Adipocyte (in vitro differentiated cells): ENCODE measurements around the gene IL4R.
A peak's percentile ranks its signal among the peaks of the same experiment; 100 is the strongest.
"Not testable (repeated sequence)": the region's sequence is repeated elsewhere in the genome, so short reads cannot be mapped to it uniquely, and the experiment has no call there.

Experiments
- DNase-seq: peaks from one replicate; pipeline ENCODE4 v3.0.0-alpha.2; 2015; ENCODE audit warnings: low read depth
- H3K27me3 ChIP-seq: replicated peaks from 2 replicates; pipeline ENCODE4 v1.7.0; 2013; ENCODE audit warnings: mild to moderate bottlenecking, low read length, moderate library complexity; ENCODE audit not compliant: control insufficient read depth, insufficient read depth
- H3K36me3 ChIP-seq: 2 replicates; pipeline ENCODE4 v1.7.0; 2013; ENCODE audit warnings: low read length, mild to moderate bottlenecking, moderate library complexity; ENCODE audit not compliant: control insufficient read depth, insufficient read depth, severe bottlenecking
- H3K4me1 ChIP-seq: 2 replicates; pipeline ENCODE4 v1.7.0; 2013; ENCODE audit warnings: mild to moderate bottlenecking, low read length, moderate library complexity; ENCODE audit not compliant: control insufficient read depth, insufficient read depth
- H3K4me3 ChIP-seq: 2 replicates; pipeline ENCODE4 v1.7.0; 2013; ENCODE audit warnings: mild to moderate bottlenecking, low read length, moderate library complexity
- H3K9ac ChIP-seq: 2 replicates; pipeline ENCODE4 v1.7.0; 2013; ENCODE audit warnings: mild to moderate bottlenecking, low read length, moderate library complexity
- H3K9me3 ChIP-seq: 2 replicates; pipeline ENCODE4 v1.7.0; 2013; ENCODE audit warnings: mild to moderate bottlenecking, low read length, moderate library complexity; ENCODE audit not compliant: control insufficient read depth

Gene IL4R

DNA sequence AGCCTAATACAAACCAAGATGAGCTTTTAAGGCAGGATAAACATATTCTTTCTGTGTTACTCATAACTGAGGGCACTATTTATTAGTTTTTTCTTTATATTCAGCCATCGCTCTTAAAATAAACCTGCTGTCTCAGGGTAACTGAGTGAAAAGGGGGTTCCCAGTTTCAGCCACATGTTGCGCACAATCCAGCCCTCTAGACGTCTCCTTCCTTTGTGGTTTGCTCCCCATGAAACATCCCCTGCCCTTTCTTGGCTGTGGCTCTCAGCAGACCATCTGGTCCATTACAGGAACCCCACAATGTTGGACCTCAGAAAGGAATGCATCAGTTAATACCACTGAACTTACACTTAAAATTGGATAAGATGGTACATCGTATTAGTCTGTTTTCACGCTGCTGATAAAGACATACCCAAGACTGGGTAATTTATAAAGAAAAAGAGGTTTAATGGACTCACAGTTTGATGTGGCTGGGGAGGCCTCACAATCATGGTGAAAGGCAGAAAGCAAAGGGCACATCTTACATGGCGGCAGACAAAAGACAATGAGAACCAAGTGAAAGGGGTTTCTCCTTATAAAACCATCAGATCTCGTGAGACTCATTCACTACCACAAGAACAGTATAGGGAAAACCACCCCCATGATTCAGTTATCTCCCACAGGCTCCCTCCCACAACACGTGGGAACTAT is 75.6 kb downstream of the IL4R start:
- no peak overlapping the region for H3K4me3 ChIP-seq
- H3K9ac ChIP-seq: no peak overlapping the region
- H3K27me3 ChIP-seq: peaks cover 11% of the 10 kb centered on the region
- DNase-seq: no peak
- no peaks in the 10 kb centered on the region for H3K36me3 ChIP-seq
- H3K9me3 ChIP-seq: peaks cover 27% of the 10 kb centered on the region
- H3K4me1 ChIP-seq: no peaks in the 10 kb centered on the region

DNA sequence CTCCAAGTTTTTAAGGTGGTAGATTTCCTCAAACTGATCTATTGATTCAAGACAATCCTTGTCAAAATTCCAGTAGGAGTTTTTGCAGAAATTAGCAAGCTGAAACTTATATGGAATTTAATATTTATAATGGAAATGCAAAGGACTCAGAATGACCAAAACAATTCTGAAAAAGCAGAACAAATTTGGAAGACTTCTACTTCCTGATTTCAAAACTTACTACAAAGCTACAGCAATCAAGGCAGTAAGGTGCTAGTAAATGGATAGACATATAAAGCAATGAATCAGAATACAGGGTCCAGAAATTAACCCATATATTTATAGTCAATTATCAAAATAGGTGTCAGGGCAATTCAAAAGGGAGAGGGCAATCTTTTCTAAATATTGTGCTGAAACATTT is 76.4 kb downstream of the IL4R start:
- DNase-seq: no peak
- Histone ChIP-seq H3K4me3 (no peak overlapping the region), H3K36me3 (no peaks in the 10 kb centered on the region), H3K9me3 (peaks cover 31% of the 10 kb centered on the region), H3K4me1 (no peaks in the 10 kb centered on the region), H3K27me3 (peaks cover 11% of the 10 kb centered on the region), H3K9ac (no peak overlapping the region)

DNA sequence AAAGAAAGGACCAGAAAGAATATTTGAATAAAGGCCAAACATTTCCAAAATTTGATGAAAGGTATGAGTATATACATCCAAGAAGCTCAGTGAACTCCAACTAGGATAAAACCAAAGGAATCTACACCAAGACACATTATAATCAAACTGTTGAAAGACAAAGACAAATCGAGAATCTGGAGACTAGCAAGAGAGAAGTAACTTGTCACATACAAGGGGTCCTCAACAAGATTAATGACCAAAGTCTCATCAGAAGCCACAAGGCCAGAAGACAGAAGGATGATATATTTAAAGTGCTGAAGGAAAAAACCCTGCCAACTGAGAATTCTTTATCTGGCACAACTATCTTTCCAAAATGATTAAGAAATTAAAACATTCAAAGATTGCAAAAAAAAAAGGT is 78.9 kb downstream of the IL4R start:
- Histone ChIP-seq H3K4me3 (no peak overlapping the region), H3K9me3 (peaks cover 40% of the 10 kb centered on the region), H3K27me3 (peaks cover 11% of the 10 kb centered on the region), H3K36me3 (no peaks in the 10 kb centered on the region), H3K4me1 (no peaks in the 10 kb centered on the region), H3K9ac (no peak overlapping the region)
- no peak for DNase-seq

DNA sequence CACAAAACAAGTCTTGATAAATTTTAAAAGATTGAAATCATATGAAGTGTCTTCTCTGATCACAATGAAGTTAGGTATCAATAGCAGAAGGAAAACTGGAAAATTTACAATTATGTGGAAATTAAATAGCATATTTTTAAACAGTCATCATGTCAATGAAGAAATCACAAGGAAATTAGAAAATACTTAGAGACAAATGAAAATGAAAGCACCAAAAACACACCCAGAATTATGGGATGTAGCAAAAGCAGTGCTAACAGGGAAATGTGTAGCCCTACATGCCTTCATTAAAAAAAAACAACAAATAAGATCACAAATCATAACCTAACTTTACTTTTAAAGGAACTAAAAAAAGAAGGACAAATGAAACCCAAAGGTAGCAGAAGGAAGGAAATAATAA is 80.7 kb downstream of the IL4R start:
- Histone ChIP-seq H3K27me3 (no peaks in the 10 kb centered on the region), H3K36me3 (no peaks in the 10 kb centered on the region), H3K4me3 (no peak overlapping the region), H3K9me3 (peaks cover 40% of the 10 kb centered on the region), H3K9ac (no peak overlapping the region), H3K4me1 (no peaks in the 10 kb centered on the region)
- DNase-seq: no peak

DNA sequence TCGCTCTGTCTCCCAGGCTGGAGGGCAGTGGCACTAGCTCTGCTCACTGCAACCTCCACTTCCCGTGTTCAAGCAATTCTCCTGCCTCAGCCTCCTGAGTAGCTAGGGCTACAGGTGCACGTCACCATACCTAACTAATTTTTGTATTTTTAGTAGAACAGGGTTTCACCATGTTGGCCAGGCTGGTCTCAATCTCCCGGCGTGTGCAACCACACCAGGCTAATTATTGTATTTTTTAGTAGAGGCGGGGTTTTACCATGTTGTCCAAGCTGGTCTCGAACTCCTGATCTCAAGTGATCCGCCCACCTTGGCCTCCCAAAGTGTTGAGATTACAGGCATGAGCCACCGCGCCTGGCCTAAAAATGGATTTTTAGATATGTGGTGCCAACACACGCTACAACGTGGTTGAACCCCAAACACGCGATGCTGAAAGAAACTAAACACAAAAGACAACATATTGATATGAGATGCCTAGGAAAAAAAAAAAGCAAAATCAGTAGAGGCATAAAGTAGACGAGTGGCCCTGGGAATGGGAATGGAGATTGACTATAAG is 84.6 kb downstream of the IL4R start:
- H3K9ac ChIP-seq, H3K4me3 ChIP-seq, DNase-seq, H3K27me3 ChIP-seq, H3K36me3 ChIP-seq: not testable (repeated sequence)
- Histone ChIP-seq H3K9me3 (peaks cover 24% of the 10 kb centered on the region), H3K4me1 (peaks cover 21% of the 10 kb centered on the region)

DNA sequence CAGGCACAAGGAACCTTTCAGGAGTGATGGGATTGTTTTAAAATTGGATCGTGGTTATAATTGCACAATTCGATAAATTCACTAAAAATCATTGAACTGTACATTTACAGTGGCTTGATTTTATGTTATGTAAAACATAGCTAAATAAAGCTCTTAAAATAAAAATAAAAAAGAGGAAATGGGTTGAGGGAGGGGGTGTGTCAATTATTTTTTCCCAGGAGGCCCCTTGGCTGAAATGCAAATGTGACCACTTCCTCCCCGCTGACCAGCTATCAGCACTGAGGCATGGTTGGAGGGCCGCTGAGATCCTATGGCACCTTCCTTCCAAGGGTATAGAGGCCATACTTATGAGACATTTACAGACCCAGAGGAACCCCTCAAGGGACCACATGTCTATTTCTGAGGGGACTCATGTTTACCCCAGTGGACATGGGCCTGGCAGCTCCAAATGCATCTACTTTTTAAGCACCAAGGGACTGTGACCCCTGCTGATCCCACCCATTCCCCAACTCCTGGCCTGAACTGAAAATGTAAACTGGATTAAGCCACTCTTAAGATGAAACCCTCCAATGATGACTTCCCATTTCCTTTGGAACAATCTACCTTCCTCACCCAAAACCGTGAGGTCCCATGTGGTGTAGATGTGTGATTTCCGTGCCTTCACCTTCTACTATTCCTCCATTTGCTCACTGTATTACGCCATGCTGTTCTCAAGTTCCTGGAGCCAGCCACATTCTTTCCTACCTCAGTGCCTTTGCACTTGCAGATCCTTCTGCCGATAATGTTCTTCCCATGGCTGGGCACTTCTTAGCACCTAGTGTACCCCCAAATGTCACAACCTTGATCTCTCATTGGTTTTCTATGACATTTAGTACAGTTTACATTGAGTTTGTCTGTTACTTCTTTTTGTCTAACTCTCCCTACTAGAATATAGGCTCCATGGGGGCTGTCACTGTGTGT is 85.4 kb downstream of the IL4R start:
- Histone ChIP-seq H3K36me3 (no peaks in the 10 kb centered on the region), H3K9ac (no peak overlapping the region), H3K27me3 (no peaks in the 10 kb centered on the region), H3K4me3 (no peak overlapping the region), H3K9me3 (peaks cover 19% of the 10 kb centered on the region), H3K4me1 (peaks cover 21% of the 10 kb centered on the region)
- DNase-seq: no peak

DNA sequence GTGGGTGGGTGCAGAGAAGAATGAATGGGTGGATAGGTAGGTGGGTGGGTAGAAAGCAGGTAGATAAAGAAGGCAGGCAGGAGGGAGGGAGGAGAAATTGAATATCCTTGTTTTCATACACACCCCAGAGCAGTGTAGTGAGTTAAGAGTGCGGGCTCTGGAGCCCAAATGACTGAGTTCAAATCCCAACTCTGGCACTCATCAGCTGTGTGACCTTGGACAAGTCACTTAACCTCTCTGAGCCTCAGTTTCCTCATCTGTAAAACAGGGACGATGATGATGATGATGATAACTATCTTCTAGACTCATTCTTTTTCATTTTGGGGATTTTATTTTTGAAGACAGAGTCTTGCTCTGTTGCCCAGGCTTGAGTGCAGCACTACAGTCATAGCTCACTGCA is 86.2 kb downstream of the IL4R start:
- no peak overlapping the region for H3K9ac ChIP-seq
- H3K4me1 ChIP-seq: peaks cover 21% of the 10 kb centered on the region
- H3K36me3 ChIP-seq: no peaks in the 10 kb centered on the region
- DNase-seq: no peak
- peaks cover 11% of the 10 kb centered on the region for H3K9me3 ChIP-seq
- no peak overlapping the region for H3K4me3 ChIP-seq
- H3K27me3 ChIP-seq: no peaks in the 10 kb centered on the region

DNA sequence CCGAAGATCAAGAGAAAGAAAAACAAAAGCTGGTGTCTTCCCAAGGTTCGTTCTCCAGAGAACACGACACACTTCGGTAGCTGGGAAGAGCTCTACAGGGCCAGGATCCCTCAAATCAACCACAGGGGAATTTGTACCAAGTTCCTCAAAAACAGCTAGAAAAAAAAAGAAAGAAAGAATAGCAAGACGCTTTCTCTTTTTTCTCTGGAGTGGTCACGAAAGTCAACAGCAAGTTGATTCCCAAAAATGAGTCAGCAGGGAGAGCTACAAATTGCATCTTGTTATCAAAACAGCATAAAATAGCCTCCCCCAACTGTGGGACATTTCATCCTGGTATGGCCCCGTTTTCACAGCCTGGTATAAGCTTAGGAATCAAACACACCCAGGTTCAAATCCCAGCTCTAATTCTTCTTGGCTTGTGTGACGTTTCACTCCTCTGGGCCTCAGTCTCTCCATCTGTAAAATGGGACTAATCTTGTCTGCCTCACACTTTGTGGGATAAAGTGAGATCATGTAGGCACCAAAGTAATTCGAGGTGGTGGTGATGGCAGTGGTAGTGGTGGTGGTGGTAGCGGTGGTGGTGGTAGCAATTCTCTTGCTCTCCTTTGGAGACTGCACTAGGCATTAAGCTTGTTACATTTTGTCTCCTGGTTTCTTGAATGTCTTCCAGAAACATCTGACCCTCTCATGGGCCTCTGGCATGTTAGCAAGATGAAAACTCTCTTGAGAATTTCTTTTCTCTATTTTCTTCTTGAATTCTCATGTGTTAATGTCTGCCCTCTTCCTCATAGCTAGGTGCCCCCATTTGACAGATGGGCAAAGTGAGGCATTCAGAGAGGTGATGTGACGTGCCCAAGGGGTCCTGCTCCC is 87.2 kb downstream of the IL4R start:
- H3K36me3 ChIP-seq: no peaks in the 10 kb centered on the region

DNA sequence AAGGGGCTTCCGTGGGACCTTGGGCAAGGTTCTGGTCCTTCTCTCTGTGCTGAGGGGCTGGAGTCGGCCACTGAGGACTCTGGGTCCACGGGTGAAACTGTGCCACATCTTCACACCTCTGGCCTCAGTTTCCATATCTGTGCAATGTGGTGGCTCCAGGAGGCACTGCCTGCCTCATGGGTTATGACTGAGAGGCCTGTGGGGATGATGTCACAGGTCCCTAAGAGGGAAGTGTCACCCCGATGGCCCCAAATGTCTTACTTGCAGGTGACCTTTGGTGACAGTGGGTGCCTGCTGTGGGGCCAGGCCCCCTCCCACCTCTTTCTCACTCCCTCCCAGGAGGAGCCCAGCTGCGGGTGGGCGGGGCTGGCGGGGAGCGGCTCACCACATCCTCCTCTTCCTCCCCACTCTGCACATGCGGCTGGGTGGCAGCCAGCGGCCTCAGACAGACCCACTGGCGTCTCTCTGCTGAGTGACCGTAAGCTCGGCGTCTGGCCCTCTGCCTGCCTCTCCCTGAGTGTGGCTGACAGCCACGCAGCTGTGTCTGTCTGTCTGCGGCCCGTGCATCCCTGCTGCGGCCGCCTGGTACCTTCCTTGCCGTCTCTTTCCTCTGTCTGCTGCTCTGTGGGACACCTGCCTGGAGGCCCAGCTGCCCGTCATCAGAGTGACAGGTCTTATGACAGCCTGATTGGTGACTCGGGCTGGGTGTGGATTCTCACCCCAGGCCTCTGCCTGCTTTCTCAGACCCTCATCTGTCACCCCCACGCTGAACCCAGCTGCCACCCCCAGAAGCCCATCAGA is 88.2 kb downstream of the IL4R start, which contains the start of gene IL21R:
IL21R (plus strand) TSS at position 407 of the 801 bp plus-strand sequence. CDS start 27,898 bp downstream, outside the sequence.
- DNase-seq: peak; percentile 23
- H3K4me1 ChIP-seq: peaks cover 35% of the 10 kb centered on the region
- H3K9ac ChIP-seq: peak within 1 kb of the TSS; percentile 2
- H3K36me3 ChIP-seq: no peaks in the 10 kb centered on the region
- H3K9me3 ChIP-seq: no peaks in the 10 kb centered on the region
- H3K4me3 ChIP-seq: peak within 1 kb of the TSS; percentile 12
- H3K27me3 ChIP-seq: no peaks in the 10 kb centered on the region

More for the DNA sequence above, 87.2 kb downstream of the IL4R start:
- Histone ChIP-seq H3K27me3 (no peaks in the 10 kb centered on the region), H3K4me1 (peaks cover 25% of the 10 kb centered on the region), H3K4me3 (peak overlapping the region; percentile 12), H3K9ac (peak overlapping the region; percentile 2), H3K9me3 (peaks cover under 1% of the 10 kb centered on the region)
- DNase-seq: peak; percentile 25

DNA sequence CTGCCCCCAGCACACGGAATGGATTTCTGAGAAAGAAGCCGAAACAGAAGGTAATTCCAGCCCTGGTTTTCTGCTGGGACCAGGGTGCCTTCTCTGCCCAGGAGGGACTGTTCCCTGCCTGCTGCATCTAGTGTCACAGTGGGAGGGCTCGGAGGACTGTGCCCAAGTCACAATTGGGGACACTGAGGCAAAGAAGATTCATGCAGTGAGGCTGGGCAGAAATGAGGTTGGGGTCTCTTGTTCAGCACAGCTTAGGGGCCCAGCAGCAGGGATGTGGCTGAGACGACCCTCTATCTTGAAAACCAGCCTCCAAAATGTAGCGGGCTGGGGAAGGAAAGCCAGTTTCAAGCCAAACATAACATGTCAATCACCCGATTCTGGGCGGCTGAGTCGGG is 88.8 kb downstream of the IL4R start:
- no peaks in the 10 kb centered on the region for H3K27me3 ChIP-seq
- no peak overlapping the region for H3K4me3 ChIP-seq
- H3K36me3 ChIP-seq: no peaks in the 10 kb centered on the region
- DNase-seq: no peak
- H3K4me1 ChIP-seq: peaks cover 36% of the 10 kb centered on the region
- no peaks in the 10 kb centered on the region for H3K9me3 ChIP-seq
- no peak overlapping the region for H3K9ac ChIP-seq
